HG03139 (cell line): ENCODE measurements around the gene TIMD4.
"Not testable (repeated sequence)": the region's sequence is repeated elsewhere in the genome, so short reads cannot be mapped to it uniquely, and the experiment has no call there.

ENCODE experiments used
- ATAC-seq: cut with Tn5 transposase; IDR thresholded peaks from one replicate; pipeline ENCODE4 v1.9.1; 2021; ENCODE audit not compliant: unreplicated experiment

The TIMD4 gene

GRCh38 chr5:156963125-156963524, at the start of gene TIMD4:
Gene TIMD4 (minus strand): TSS chr5:156963226. CDS start chr5:156963198, 28 bp downstream.
- ATAC-seq, result no peak

- no peak for ATAC-seq
These were observed 43.2 kb upstream of the TIMD4 start for GRCh38 chr5:157006262-157006661.

- no peak for ATAC-seq
These were observed 42.0 kb upstream of the TIMD4 start for GRCh38 chr5:157004893-157005551.

- ATAC-seq, result no peak
These were observed 28.7 kb upstream of the TIMD4 start for GRCh38 chr5:156991714-156992113.

- no peak for ATAC-seq
These were observed 21.0 kb upstream of the TIMD4 start for GRCh38 chr5:156984064-156984463.

GRCh38 chr5:156981481-156981880, 18.5 kb upstream of the TIMD4 start:
- no peak for ATAC-seq

- no peak for ATAC-seq
These were observed 11.3 kb upstream of the TIMD4 start for GRCh38 chr5:156974328-156974727.

GRCh38 chr5:156971848-156972525, 9.0 kb upstream of the TIMD4 start:
- ATAC-seq, result no peak

- ATAC-seq, result no peak
These were observed 8.4 kb upstream of the TIMD4 start for GRCh38 chr5:156971415-156971814.

GRCh38 chr5:156967386-156967785, 4.4 kb upstream of the TIMD4 start:
- ATAC-seq, result not testable (repeated sequence)

GRCh38 chr5:156956321-156956720, 6.7 kb downstream of the TIMD4 start:
- ATAC-seq, result no peak

GRCh38 chr5:156951359-156951758, 11.7 kb downstream of the TIMD4 start:
- ATAC-seq, result no peak

GRCh38 chr5:156950716-156951115, 12.3 kb downstream of the TIMD4 start:
- no peak for ATAC-seq

GRCh38 chr5:156949424-156949823, 13.6 kb downstream of the TIMD4 start:
- ATAC-seq, result no peak

GRCh38 chr5:156947925-156948324, 15.1 kb downstream of the TIMD4 start:
- no peak for ATAC-seq

GRCh38 chr5:156942064-156942463, 21.0 kb downstream of the TIMD4 start:
- peak; percentile 98 for ATAC-seq

GRCh38 chr5:156940462-156940861, 22.6 kb downstream of the TIMD4 start:
- not testable (repeated sequence) for ATAC-seq

GRCh38 chr5:156936972-156937371, 26.1 kb downstream of the TIMD4 start:
- ATAC-seq, result no peak

GRCh38 chr5:156934450-156935211, 28.4 kb downstream of the TIMD4 start:
- peak; percentile 41 for ATAC-seq

GRCh38 chr5:156929366-156929948, 33.6 kb downstream of the TIMD4 start:
- no peak for ATAC-seq

GRCh38 chr5:156927545-156927944, 35.5 kb downstream of the TIMD4 start:
- no peak for ATAC-seq
